Fibroblast of lung (primary cell): ENCODE measurements around the gene MAGEB16. TPM values are rescaled to one million over a fixed set of nuclear protein-coding genes. Genes with fewer than 3 reads are reported as not detected.

Source experiments
- DNase-seq, 2 donors: peaks; one replicate each; pipeline versions ENCODE4 v3.0.0 to v3.0.0-alpha.2; 2010; ENCODE audit warnings: low read depth in 2 of 2
- H2AFZ ChIP-seq: 2 replicates; pipeline ENCODE4 v1.5.1; 2012; ENCODE audit warnings: low read length, control low read depth, inconsistent platforms
- H3K27ac ChIP-seq: 2 replicates; pipeline ENCODE4 v1.5.1; 2011; ENCODE audit warnings: low read length, control low read depth; ENCODE audit not compliant: insufficient read depth
- H3K27me3 ChIP-seq: 2 replicates; pipeline ENCODE4 v1.5.1; 2011; ENCODE audit warnings: mild to moderate bottlenecking, low read length; ENCODE audit not compliant: control insufficient read depth, insufficient read depth
- H3K36me3 ChIP-seq: 2 replicates; pipeline ENCODE4 v1.5.1; 2011; ENCODE audit warnings: low read length; ENCODE audit not compliant: control insufficient read depth, insufficient read depth
- H3K4me1 ChIP-seq: 2 replicates; pipeline ENCODE4 v1.5.1; 2011; ENCODE audit warnings: low read length; ENCODE audit not compliant: control insufficient read depth, insufficient read depth; ENCODE audit errors: extremely low read depth
- H3K4me2 ChIP-seq: 2 replicates; pipeline ENCODE4 v1.5.1; 2011; ENCODE audit warnings: low read length, control low read depth; ENCODE audit not compliant: insufficient read depth; ENCODE audit errors: extremely low read depth
- H3K4me3 ChIP-seq, 4 experiments: fragments of 200-600 bp in 1 of 4; sonication (generic) in 1 of 4; replicated peaks in 1 of 4; 2 replicates each; pipeline ENCODE4 v1.5.1; 2011 to 2016; ENCODE audit warnings: low read length in 4 of 4, low read depth in 3 of 4, mild to moderate bottlenecking in 3 of 4, control low read depth in 2 of 4, inconsistent platforms in 1 of 4, mixed read lengths in 1 of 4; ENCODE audit not compliant: insufficient read depth in 1 of 4; ENCODE audit errors: control extremely low read depth in 1 of 4
- H3K79me2 ChIP-seq: 2 replicates; pipeline ENCODE4 v1.5.1; 2012; ENCODE audit warnings: mild to moderate bottlenecking, low read length, inconsistent platforms; ENCODE audit not compliant: control insufficient read depth, insufficient read depth
- H3K9ac ChIP-seq: 2 replicates; pipeline ENCODE4 v1.5.1; 2011; ENCODE audit warnings: mild to moderate bottlenecking, low read length, control low read depth; ENCODE audit not compliant: insufficient read depth
- H3K9me3 ChIP-seq: 2 replicates; pipeline ENCODE4 v1.5.1; 2012; ENCODE audit warnings: low read depth, low read length; ENCODE audit not compliant: control insufficient read depth, insufficient read depth
- H4K20me1 ChIP-seq: 2 replicates; pipeline ENCODE4 v1.5.1; 2011; ENCODE audit warnings: low read length; ENCODE audit not compliant: control insufficient read depth, insufficient read depth; ENCODE audit errors: extremely low read depth
- CTCF ChIP-seq, 2 donors: IDR thresholded peaks in 1 of 2; conservative IDR thresholded peaks in 1 of 2; 1 replicate in 1 of 2; 2 replicates in 1 of 2; pipeline ENCODE4 v1.5.1; 2011 to 2012; ENCODE audit warnings: low read length in 2 of 2, control low read depth in 1 of 2, inconsistent platforms in 1 of 2, low read depth in 1 of 2, mild to moderate bottlenecking in 1 of 2
- EZH2 ChIP-seq: IDR thresholded peaks from 2 replicates; pipeline ENCODE4 v1.5.1; 2012; ENCODE audit warnings: low read length, control low read depth, mild to moderate bottlenecking; ENCODE audit errors: missing control alignments
- polyA minus RNA-seq: library from RNA; depleted of rRNA, polyadenylated mRNA; stranded (reverse); fragments of >200 nt; gene quantifications from 2 replicates; pipeline ENCODE4 v1.2.3, GENCODE V29; 2011; ENCODE audit warnings: low replicate concordance
- polyA plus RNA-seq, 2 donors: library from polyadenylated mRNA; depleted of rRNA in 1 of 2; stranded (reverse) in 1 of 2; unstranded in 1 of 2; fragments of >200 nt; gene quantifications; 2 replicates each; pipeline ENCODE4 v1.2.1, GENCODE V29; 2011 to 2012; ENCODE audit warnings: missing spikeins in 1 of 2
- total RNA-seq: library from RNA; depleted of rRNA; stranded (reverse); fragments of >200 nt; gene quantifications from 2 replicates; pipeline ENCODE4 v1.2.1, GENCODE V29; 2014

Gene MAGEB16
- total RNA-seq (not detected in 2 replicates), polyA plus RNA-seq (not detected in 2 replicates), polyA minus RNA-seq (not detected in 2 replicates)
- not detected in 2 replicates for polyA plus RNA-seq (2012)

DNA sequence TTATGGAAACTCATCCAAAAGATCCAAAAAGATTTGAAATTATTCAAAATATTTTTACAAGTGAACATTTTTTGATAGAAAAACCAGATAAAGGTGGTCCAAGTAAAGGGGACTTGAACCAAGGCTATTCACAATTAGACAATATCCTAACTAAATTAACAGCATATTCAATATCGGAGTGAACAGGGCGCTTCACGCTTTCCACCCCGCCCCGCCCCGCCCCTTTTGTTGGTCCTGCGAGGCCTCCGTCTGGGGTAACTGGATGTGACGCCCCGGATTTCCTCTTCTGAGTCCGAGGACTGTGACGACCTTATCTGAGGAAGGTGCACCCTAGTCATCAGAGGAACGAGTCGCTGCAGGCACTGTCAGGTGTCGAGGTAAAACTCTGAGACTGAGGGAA is at the start of gene MAGEB16:
MAGEB16 (plus strand) TSS at position 301 of the 400 bp plus-strand sequence. CDS start 3,855 bp downstream, outside the sequence.
- H2AFZ ChIP-seq, result no peak within 1 kb of the TSS

GRCh38 chrX:35773958-35774564 is 24.1 kb upstream of the MAGEB16 start:
- H3K9me3 ChIP-seq, result no peaks in the 10 kb centered on the region
- TF ChIP-seq CTCF (conservative IDR thresholded peaks at IDR 0.05 in 1 of 2, IDR thresholded peaks at IDR 0.05 in 1 of 2; ENCODE audit: low read depth in 1 of 2, low read length in 2 of 2) (no peak), EZH2 (no peak)
- no peak for DNase-seq
- H4K20me1 ChIP-seq, result no peaks in the 10 kb centered on the region
- no peak overlapping the region for H3K9ac ChIP-seq
- H2AFZ ChIP-seq, result no peak overlapping the region
- H3K4me1 ChIP-seq, result no peaks in the 10 kb centered on the region
- no peak overlapping the region for H3K4me2 ChIP-seq
- no peak overlapping the region for H3K27ac ChIP-seq
- no peaks in the 10 kb centered on the region for H3K79me2 ChIP-seq
- no peaks in the 10 kb centered on the region for H3K36me3 ChIP-seq
- no peaks in the 10 kb centered on the region for H3K27me3 ChIP-seq
- no peak overlapping the region for H3K4me3 ChIP-seq

More for the DNA sequence above, at the start of gene MAGEB16:
- H3K27ac ChIP-seq, result no peak within 1 kb of the TSS
- H3K27me3 ChIP-seq, result no peaks in the 10 kb centered on the region
- H3K4me3 ChIP-seq, result no peak within 1 kb of the TSS
- H4K20me1 ChIP-seq, result no peaks in the 10 kb centered on the region
- H3K4me2 ChIP-seq, result no peak within 1 kb of the TSS
- no peak for TF ChIP-seq CTCF (conservative IDR thresholded peaks at IDR 0.05 in 1 of 2, IDR thresholded peaks at IDR 0.05 in 1 of 2; ENCODE audit: low read depth in 1 of 2, low read length in 2 of 2)
- TF ChIP-seq EZH2, result no peak
- no peak within 1 kb of the TSS for H3K9ac ChIP-seq
- no peak for DNase-seq
- no peaks in the 10 kb centered on the region for H3K79me2 ChIP-seq
- no peaks in the 10 kb centered on the region for H3K36me3 ChIP-seq
- H3K4me1 ChIP-seq, result no peaks in the 10 kb centered on the region
- no peaks in the 10 kb centered on the region for H3K9me3 ChIP-seq

DNA sequence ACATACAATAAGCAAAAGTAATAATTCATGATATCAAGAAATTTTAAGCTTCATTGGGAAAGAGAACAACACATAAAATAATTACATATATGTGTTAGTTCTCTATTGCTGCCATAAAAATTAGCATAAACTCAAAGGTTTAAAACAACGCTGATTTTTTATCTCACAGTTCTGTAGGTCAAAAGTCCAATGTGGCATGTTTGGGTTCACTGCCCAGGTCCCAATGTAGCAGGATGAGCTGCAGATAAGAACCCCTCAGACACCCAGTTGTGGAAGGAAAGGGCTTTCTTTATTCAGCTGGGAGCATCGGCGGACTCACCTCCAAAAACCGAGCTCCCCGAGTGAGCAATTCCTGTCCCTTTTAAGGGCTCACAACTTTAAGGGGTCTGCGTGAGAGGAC is 13.1 kb upstream of the MAGEB16 start:
- Histone ChIP-seq H3K27ac (no peak overlapping the region), H3K27me3 (no peaks in the 10 kb centered on the region), H2AFZ (no peak overlapping the region), H4K20me1 (no peaks in the 10 kb centered on the region), H3K4me1 (no peaks in the 10 kb centered on the region), H3K9me3 (no peaks in the 10 kb centered on the region), H3K79me2 (no peaks in the 10 kb centered on the region), H3K36me3 (no peaks in the 10 kb centered on the region), H3K4me3 (no peak overlapping the region), H3K4me2 (no peak overlapping the region), H3K9ac (no peak overlapping the region)
- DNase-seq, result no peak
- TF ChIP-seq EZH2 (no peak), CTCF (conservative IDR thresholded peaks at IDR 0.05 in 1 of 2, IDR thresholded peaks at IDR 0.05 in 1 of 2; ENCODE audit: low read depth in 1 of 2, low read length in 2 of 2) (no peak)
